Measurements from ENCODE around the gene ZNF30.
"Not testable (repeated sequence)": the region's sequence is repeated elsewhere in the genome, so short reads cannot be mapped to it uniquely, and the experiment has no call there.

ZNF30 gene

GRCh38 chr19:34991542-34992333, 65.0 kb downstream of the ZNF30 start:
- Mint-ChIP-seq H3K9me3 (no peaks in the 10 kb centered on the region), H3K27ac (peak overlapping the region; percentile 68), H3K36me3 (peaks cover 6% of the 10 kb centered on the region), H3K4me3 (peak overlapping the region; percentile 10), H3K4me1 (peaks cover 47% of the 10 kb centered on the region)
- ATAC-seq (no peak), DNase-seq (ENCODE audit: low spot score in 2 of 2) (no peak)

DNA sequence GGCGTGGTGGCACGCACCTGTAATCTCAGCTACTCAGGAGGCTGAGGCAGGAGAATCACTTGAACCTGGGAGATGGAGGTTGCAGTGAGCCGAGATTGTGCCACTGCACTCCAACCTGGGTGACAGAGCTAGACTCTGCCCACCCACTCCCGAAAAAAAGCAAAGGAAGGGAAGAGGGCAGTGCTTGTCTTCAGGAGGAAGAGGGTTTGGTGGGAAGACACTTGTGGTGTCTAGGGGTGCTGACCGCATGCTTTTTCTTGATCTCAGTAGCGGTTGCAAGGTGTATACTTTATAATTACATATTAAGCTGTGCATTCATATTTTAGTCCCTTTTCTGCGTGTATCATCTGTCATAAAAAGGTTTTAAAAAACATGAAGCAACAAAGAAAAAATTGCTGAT, 65.9 kb downstream of the ZNF30 start:
- peaks cover 54% of the 10 kb centered on the region for H3K4me1 Mint-ChIP-seq
- H3K4me3 Mint-ChIP-seq, result peak overlapping the region; percentile 10
- H3K36me3 Mint-ChIP-seq, result peaks cover 12% of the 10 kb centered on the region
- not testable (repeated sequence) for ATAC-seq; DNase-seq (ENCODE audit: low spot score in 2 of 2); H3K9me3 Mint-ChIP-seq
- H3K27ac Mint-ChIP-seq, result peak overlapping the region; percentile 68

DNA sequence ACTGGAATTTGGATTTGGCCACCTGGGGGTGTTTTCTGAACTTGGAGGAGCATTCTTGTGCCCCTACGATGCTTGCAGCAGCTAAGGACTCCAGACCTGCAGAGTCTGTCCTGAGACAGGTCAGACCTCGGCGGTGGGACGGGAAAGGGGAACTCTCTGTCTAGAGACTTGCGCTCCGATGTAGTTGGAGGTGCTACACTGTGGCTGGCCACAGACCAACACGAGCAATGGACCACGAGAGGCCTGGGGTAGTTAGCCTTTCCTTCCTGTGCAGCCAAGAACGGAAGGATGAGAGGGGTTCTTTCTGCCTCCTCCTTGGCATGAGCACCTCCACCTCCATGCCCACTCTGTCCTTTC, 67.6 kb downstream of the ZNF30 start:
- H3K9me3 Mint-ChIP-seq, result no peaks in the 10 kb centered on the region
- H3K4me3 Mint-ChIP-seq, result no peak overlapping the region
- H3K36me3 Mint-ChIP-seq, result peaks cover 18% of the 10 kb centered on the region
- H3K4me1 Mint-ChIP-seq, result peaks cover 56% of the 10 kb centered on the region
- DNase-seq (ENCODE audit: low spot score in 2 of 2) (no peak), ATAC-seq (no peak)
- peak overlapping the region; percentile 75 for H3K27ac Mint-ChIP-seq

Data from stimulated activated effector memory CD8-positive, alpha-beta T cell treated with anti-CD3 and anti-CD28 coated beads, Interleukin-12 subunit alpha, Interleukin-12 subunit beta, amount 100 ng/mL, for 72 hours (primary cell).